Caco-2 (cell line): Measurements from ENCODE around the gene HLA-DOB. TPM values are rescaled to one million over a fixed set of nuclear protein-coding genes. Genes with fewer than 3 reads are reported as not detected.

Source experiments
- BruUV-seq: library from RNA; stranded (reverse); fragments of 400-500 nt; replicated peaks from 2 replicates; lab custom pipeline; 2021; lab: Mats Ljungman, UMichigan
- CTCF ChIA-PET: fragments of 300-600 bp; sonication (Branson Sonifier 250); formaldehyde crosslinking; loops from one replicate; lab custom pipeline; 2022; ENCODE audit warnings: antibody characterized with exemption; lab: Charles Lee
- POLR2A ChIA-PET: fragments of 300-600 bp; sonication (Branson Sonifier 250); formaldehyde crosslinking; loops from one replicate; lab custom pipeline; 2022; ENCODE audit warnings: antibody characterized with exemption; lab: Charles Lee
- DNase-seq, 2 experiments: peaks; one replicate each; pipeline versions ENCODE4 v3.0.0 to v3.0.0-alpha.2; 2020 to 2022
- H3K27me3 ChIP-seq: replicated peaks from 2 replicates; pipeline ENCODE4 v1.6.0; 2011; ENCODE audit warnings: low read length; ENCODE audit not compliant: control insufficient read depth, insufficient read depth
- H3K36me3 ChIP-seq: 2 replicates; pipeline ENCODE4 v1.5.1; 2011; ENCODE audit warnings: low read length; ENCODE audit not compliant: control insufficient read depth, insufficient read depth
- H3K4me1 ChIP-seq: fragments of 250-450 bp; sonication (Bioruptor Pico); 2 replicates; pipeline ENCODE4 v1.5.1; 2020; ENCODE audit warnings: mild to moderate bottlenecking
- H3K4me3 ChIP-seq: 2 replicates; pipeline ENCODE4 v1.5.1; 2011; ENCODE audit warnings: low read depth, mild to moderate bottlenecking, control low read depth, low read length
- H3K9me3 ChIP-seq: fragments of 250-450 bp; sonication (Bioruptor Pico); 2 replicates; pipeline ENCODE4 v1.5.1; 2020; ENCODE audit warnings: mild to moderate bottlenecking, moderate library complexity
- H3K27ac Mint-ChIP-seq: one replicate; pipeline ENCODE4 v1.8.0; 2022; ENCODE audit warnings: mixed read lengths; ENCODE audit not compliant: unreplicated experiment
- H3K27me3 Mint-ChIP-seq: one replicate; pipeline ENCODE4 v1.8.0; 2022; ENCODE audit warnings: mixed read lengths; ENCODE audit not compliant: insufficient read depth, unreplicated experiment
- H3K36me3 Mint-ChIP-seq: one replicate; pipeline ENCODE4 v1.8.0; 2022; ENCODE audit warnings: mild to moderate bottlenecking, mixed read lengths; ENCODE audit not compliant: insufficient read depth, unreplicated experiment
- H3K4me1 Mint-ChIP-seq: one replicate; pipeline ENCODE4 v1.8.0; 2022; ENCODE audit warnings: low read depth, mixed read lengths; ENCODE audit not compliant: unreplicated experiment
- H3K4me3 Mint-ChIP-seq: one replicate; pipeline ENCODE4 v1.8.0; 2022; ENCODE audit warnings: mild to moderate bottlenecking, moderate library complexity, mixed read lengths; ENCODE audit not compliant: unreplicated experiment
- H3K9me3 Mint-ChIP-seq: one replicate; pipeline ENCODE4 v1.8.0; 2022; ENCODE audit warnings: mixed read lengths; ENCODE audit not compliant: unreplicated experiment
- CTCF ChIP-seq, 2 experiments: fragments of 200-600 bp in 1 of 2; IDR thresholded peaks; 1 replicate in 1 of 2; 2 replicates in 1 of 2; pipeline versions ENCODE4 v1.5.1 to v1.8.0; 2011 to 2022; ENCODE audit warnings: antibody characterized with exemption in 1 of 2, control low read depth in 1 of 2, inconsistent platforms in 1 of 2, low read depth in 1 of 2, low read length in 1 of 2, mild to moderate bottlenecking in 1 of 2, moderate library complexity in 1 of 2; ENCODE audit not compliant: insufficient read depth in 1 of 2, severe bottlenecking in 1 of 2, unreplicated experiment in 1 of 2
- intact Hi-C: fragments of 100-400 bp; cut with micrococcal nuclease; formaldehyde crosslinking; loops from one replicate; pipeline ENCODE4 v1.10.0; 2022; ENCODE audit not compliant: unreplicated experiment
- total RNA-seq: library from RNA; stranded (reverse); gene quantifications from 2 replicates; pipeline ENCODE4 v1.2.3, GENCODE V29; 2022

HLA-DOB gene
- total RNA-seq, 1 experiment from 2014 or later: 0.61 TPM

GRCh38 chr6:32815996-32816395 is 806 bp downstream of the HLA-DOB start:
- no peak for TF ChIP-seq CTCF (IDR thresholded peaks at IDR 0.05; ENCODE audit: insufficient read depth in 1 of 2, low read depth in 1 of 2, low read length in 1 of 2, severe bottlenecking in 1 of 2, unreplicated experiment in 1 of 2)
- no peaks in the 10 kb centered on the region for H3K9me3 Mint-ChIP-seq
- H3K4me1 Mint-ChIP-seq: no peaks in the 10 kb centered on the region
- Histone ChIP-seq H3K36me3 (no peaks in the 10 kb centered on the region), H3K27me3 (no peaks in the 10 kb centered on the region), H3K4me3 (no peak overlapping the region), H3K9me3 (no peaks in the 10 kb centered on the region), H3K4me1 (peaks cover 13% of the 10 kb centered on the region; the same call in 1 of the 2 replicates)
- no peaks in the 10 kb centered on the region for H3K36me3 Mint-ChIP-seq
- CTCF ChIA-PET: no interaction called here
- no TSS peak for BruUV-seq
- no peak overlapping the region for H3K27ac Mint-ChIP-seq
- H3K4me3 Mint-ChIP-seq: no peak overlapping the region
- POLR2A ChIA-PET: no interaction called here
- H3K27me3 Mint-ChIP-seq: peaks cover 8% of the 10 kb centered on the region
- no peak for DNase-seq
- intact Hi-C loops: no loop called here

GRCh38 chr6:32815115-32815514 is 1.7 kb downstream of the HLA-DOB start:
- Histone ChIP-seq H3K4me1 (peaks cover 13% of the 10 kb centered on the region; the same call in 1 of the 2 replicates), H3K36me3 (no peaks in the 10 kb centered on the region), H3K4me3 (no peak overlapping the region), H3K27me3 (no peaks in the 10 kb centered on the region), H3K9me3 (no peaks in the 10 kb centered on the region)
- no peaks in the 10 kb centered on the region for H3K9me3 Mint-ChIP-seq
- BruUV-seq: no TSS peak
- H3K4me3 Mint-ChIP-seq: no peak overlapping the region
- peaks cover 8% of the 10 kb centered on the region for H3K27me3 Mint-ChIP-seq
- DNase-seq: no peak
- POLR2A ChIA-PET: no interaction called here
- H3K4me1 Mint-ChIP-seq: no peaks in the 10 kb centered on the region
- H3K36me3 Mint-ChIP-seq: no peaks in the 10 kb centered on the region
- TF ChIP-seq CTCF (IDR thresholded peaks at IDR 0.05; ENCODE audit: insufficient read depth in 1 of 2, low read depth in 1 of 2, low read length in 1 of 2, severe bottlenecking in 1 of 2, unreplicated experiment in 1 of 2): no peak
- H3K27ac Mint-ChIP-seq: no peak overlapping the region
- intact Hi-C loops: no loop called here
- CTCF ChIA-PET: interaction anchor here (1.4 kb wide), 1 partner anchor 23 kb away, joined by 5 read pairs; the partner anchor contains the start of gene TAP2

GRCh38 chr6:32814145-32814544 is 2.7 kb downstream of the HLA-DOB start:
- intact Hi-C loops: no loop called here
- no peak overlapping the region for H3K4me3 ChIP-seq
- H3K9me3 Mint-ChIP-seq: no peaks in the 10 kb centered on the region
- H3K27me3 ChIP-seq: no peaks in the 10 kb centered on the region
- H3K27me3 Mint-ChIP-seq: peaks cover 8% of the 10 kb centered on the region
- no peaks in the 10 kb centered on the region for H3K4me1 Mint-ChIP-seq
- H3K4me3 Mint-ChIP-seq: no peak overlapping the region
- TF ChIP-seq CTCF (IDR thresholded peaks at IDR 0.05; ENCODE audit: insufficient read depth in 1 of 2, low read depth in 1 of 2, low read length in 1 of 2, severe bottlenecking in 1 of 2, unreplicated experiment in 1 of 2): no peak
- CTCF ChIA-PET: interaction anchor here (1.4 kb wide), 1 partner anchor 24 kb away, joined by 5 read pairs; the partner anchor contains the start of gene TAP2
- POLR2A ChIA-PET: no interaction called here
- no peak for DNase-seq
- H3K4me1 ChIP-seq: peaks cover 13% of the 10 kb centered on the region; the same call in 1 of the 2 replicates
- no peaks in the 10 kb centered on the region for H3K36me3 ChIP-seq
- no peaks in the 10 kb centered on the region for H3K9me3 ChIP-seq
- no peaks in the 10 kb centered on the region for H3K36me3 Mint-ChIP-seq
- H3K27ac Mint-ChIP-seq: no peak overlapping the region
- no TSS peak for BruUV-seq
